Measurements from ENCODE around the gene NECTIN4.

Gene NECTIN4

DNA sequence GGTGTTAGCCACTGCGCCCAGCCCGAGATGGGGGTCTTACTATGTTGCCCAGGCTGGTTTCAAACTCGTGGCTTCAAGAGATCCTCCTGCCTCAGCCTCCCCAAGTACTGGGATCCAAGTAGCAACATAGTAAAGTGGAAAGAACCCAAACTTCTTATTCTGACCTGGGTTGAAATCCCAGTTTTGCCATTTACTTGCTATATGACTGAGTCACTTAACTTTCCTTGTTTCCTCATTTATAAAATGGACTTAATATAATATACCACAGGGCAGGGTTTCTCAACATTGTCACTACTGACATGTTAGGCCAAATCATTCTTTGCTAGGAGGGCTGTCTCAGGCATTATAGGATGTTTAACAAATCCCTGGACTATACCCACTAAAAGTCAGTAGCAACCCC is 21.8 kb upstream of the NECTIN4 start:
- DNase-seq (ENCODE audit: low read depth): no peak

DNA sequence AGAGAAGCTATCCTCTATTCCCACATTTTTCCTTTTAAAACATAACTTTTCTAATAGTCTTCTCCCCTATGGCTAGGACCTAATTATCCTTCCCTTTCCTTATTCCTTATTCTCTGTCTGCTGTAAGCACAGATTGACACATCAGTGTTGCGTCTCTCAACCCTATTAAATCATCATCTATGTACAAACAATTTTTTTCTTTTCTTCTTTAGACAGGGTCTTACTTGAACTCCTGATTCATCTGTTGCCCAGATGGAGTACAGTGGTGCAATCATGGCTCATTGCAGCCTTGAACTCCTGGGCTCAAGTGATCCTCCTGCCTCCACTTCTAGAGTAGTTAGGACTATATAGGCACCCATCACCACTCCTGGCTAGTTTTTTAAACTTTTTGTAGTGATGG is 17.1 kb upstream of the NECTIN4 start:
- TF ChIP-seq, protein P1, sequence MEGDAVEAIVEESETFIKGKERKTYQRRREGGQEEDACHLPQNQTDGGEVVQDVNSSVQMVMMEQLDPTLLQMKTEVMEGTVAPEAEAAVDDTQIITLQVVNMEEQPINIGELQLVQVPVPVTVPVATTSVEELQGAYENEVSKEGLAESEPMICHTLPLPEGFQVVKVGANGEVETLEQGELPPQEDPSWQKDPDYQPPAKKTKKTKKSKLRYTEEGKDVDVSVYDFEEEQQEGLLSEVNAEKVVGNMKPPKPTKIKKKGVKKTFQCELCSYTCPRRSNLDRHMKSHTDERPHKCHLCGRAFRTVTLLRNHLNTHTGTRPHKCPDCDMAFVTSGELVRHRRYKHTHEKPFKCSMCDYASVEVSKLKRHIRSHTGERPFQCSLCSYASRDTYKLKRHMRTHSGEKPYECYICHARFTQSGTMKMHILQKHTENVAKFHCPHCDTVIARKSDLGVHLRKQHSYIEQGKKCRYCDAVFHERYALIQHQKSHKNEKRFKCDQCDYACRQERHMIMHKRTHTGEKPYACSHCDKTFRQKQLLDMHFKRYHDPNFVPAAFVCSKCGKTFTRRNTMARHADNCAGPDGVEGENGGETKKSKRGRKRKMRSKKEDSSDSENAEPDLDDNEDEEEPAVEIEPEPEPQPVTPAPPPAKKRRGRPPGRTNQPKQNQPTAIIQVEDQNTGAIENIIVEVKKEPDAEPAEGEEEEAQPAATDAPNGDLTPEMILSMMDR (conservative IDR thresholded peaks at IDR 0.05; ENCODE audit: low read length): no peak
- no peak for DNase-seq (ENCODE audit: low read depth)
- no peak overlapping the region for H3K4me3 ChIP-seq (ENCODE audit: low read length)

More for the DNA sequence above, 21.8 kb upstream of the NECTIN4 start:
- TF ChIP-seq, protein P1 (conservative IDR thresholded peaks at IDR 0.05; ENCODE audit: low read length): no peak
- no peak overlapping the region for H3K4me3 ChIP-seq (ENCODE audit: low read length)

GRCh38 chr1:161100556-161100955 is 11.2 kb upstream of the NECTIN4 start:
- TF ChIP-seq, protein P1 (conservative IDR thresholded peaks at IDR 0.05; ENCODE audit: low read length): no peak
- H3K4me3 ChIP-seq (ENCODE audit: low read length): no peak overlapping the region
- no peak for DNase-seq (ENCODE audit: low read depth)

- TF ChIP-seq, protein P1 (conservative IDR thresholded peaks at IDR 0.05; ENCODE audit: low read length): no peak
- no peak for DNase-seq (ENCODE audit: low read depth)
- no peak overlapping the region for H3K4me3 ChIP-seq (ENCODE audit: low read length)
These were observed 9.9 kb upstream of the NECTIN4 start for GRCh38 chr1:161099090-161099802.

DNA sequence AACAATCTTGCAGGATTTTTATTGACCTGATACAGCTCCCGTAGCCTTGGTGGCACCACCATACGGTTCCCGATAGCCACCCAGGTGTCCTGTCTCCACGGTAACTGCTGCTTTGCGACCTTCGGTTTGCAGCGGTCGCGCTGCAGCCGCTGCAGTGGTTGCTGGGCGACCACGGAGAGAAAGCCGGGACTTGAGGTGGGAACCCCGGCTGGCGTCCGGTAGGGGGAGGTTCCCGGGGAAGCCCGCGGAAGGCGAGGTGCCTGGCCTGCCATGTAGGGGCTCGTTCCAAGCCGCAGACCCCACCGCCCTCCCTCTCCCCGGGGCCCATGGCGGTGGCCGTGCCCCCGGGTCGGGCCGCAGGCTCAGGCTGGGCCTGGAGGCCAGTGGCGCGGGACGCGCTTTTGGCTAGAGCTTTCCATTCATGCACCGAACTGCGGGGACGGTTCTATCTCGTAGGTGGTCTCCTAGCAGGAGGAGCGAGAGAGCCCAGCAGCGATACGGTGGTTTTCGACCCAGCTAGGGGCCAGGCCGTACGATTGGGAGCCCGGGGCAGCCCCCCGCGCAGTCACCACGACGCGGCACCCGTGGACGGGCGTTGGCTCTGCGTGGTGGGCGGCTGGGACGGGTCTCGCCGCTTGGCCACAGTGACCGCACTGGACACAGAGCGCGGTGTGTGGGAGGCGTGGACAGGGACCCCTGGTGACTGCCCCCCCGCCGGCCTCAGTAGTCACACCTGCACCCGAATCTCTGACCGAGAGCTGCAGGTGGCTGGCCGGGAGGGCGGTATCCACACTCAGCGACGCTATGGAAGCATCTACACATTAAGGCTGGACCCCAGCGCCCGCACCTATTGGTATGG is 9.1 kb upstream of the NECTIN4 start, which contains the start of gene KLHDC9:
Gene KLHDC9 (plus strand): TSS at position 152 of the 859 bp plus-strand sequence. CDS start 175 bp downstream, at position 327.
- H3K4me3 ChIP-seq (ENCODE audit: low read length): peak within 1 kb of the TSS; percentile 68
- peak; percentile 71 for DNase-seq (ENCODE audit: low read depth)
- TF ChIP-seq, protein P1 (conservative IDR thresholded peaks at IDR 0.05; ENCODE audit: low read length): no peak

DNA sequence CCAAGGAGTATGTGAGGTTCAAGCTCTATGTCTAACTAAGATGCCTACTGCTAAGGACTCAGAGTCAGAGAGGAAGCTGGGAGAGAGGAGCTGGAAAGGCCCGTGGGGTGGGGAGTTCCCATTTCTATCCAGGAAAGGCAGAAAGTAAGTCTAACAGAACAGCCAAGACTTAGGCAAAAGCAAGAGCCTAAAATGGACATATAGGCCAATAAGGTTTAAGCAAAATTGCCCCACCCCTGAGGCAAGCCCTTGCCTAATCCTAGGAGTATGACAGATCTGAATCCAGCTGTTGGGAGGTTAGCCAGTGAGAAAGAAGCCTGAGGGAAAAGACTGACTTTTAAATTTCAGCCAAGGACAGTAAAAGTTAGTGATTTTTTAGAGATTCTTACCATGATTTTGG is 7.2 kb upstream of the NECTIN4 start:
- peak; percentile 84 for DNase-seq (ENCODE audit: low read depth)
- no peak overlapping the region for H3K4me3 ChIP-seq (ENCODE audit: low read length)
- TF ChIP-seq, protein P1 (conservative IDR thresholded peaks at IDR 0.05; ENCODE audit: low read length): no peak
